ENCODE results near the gene PSMG1. TPM values are rescaled to one million over a fixed set of nuclear protein-coding genes. Genes with fewer than 3 reads are reported as not detected.
A peak's percentile ranks its signal among the peaks of the same experiment; 100 is the strongest.

The PSMG1 gene
- total RNA-seq, 1 experiment from 2014 or later: 78.8 TPM

- no peak for DNase-seq
- Mint-ChIP-seq H3K27ac (no peak overlapping the region), H3K9me3 (no peaks in the 10 kb centered on the region), H3K4me3 (peak overlapping the region in 1 of 2 experiments; percentile 7; a peak in 1 of 5 replicates), H3K27me3 (ENCODE audit: low read depth) (no peaks in the 10 kb centered on the region; the same call in 1 of the 2 replicates), H3K36me3 (ENCODE audit: insufficient read depth in 1 of 3, low read depth in 3 of 3) (peaks cover 21 to 40% (median 33%) of the 10 kb centered on the region in 3 experiments; a peak in 6 of 7 replicates), H3K4me1 (peaks cover 25% of the 10 kb centered on the region in 2 experiments)
- Histone ChIP-seq H3K4ac (ENCODE audit: low read depth, low read length) (no peak overlapping the region), H3K4me1 (ENCODE audit: insufficient read depth, low read length) (0 out of 2 replicates have a peak, but pooled peaks cover 3% of the 10 kb centered on the region), H2BK20ac (ENCODE audit: low read depth, low read length, poor library complexity, severe bottlenecking) (no peak overlapping the region), H3K4me2 (ENCODE audit: insufficient read depth, insufficient read length, low read length) (no peak overlapping the region), H4K5ac (ENCODE audit: insufficient read length, low read depth, low read length) (no peak overlapping the region), H3K18ac (ENCODE audit: insufficient read length, low read depth, low read length) (no peak overlapping the region), H4K91ac (ENCODE audit: insufficient read length, low read depth, low read length) (no peak overlapping the region), H4K8ac (replicated peaks; ENCODE audit: insufficient read length, low read depth, low read length) (no peak overlapping the region), H3K14ac (ENCODE audit: insufficient read depth, low read length) (no peak overlapping the region), H3K27ac (ENCODE audit: insufficient read length, low read depth, low read length) (no peak overlapping the region), H2AFZ (ENCODE audit: low read length) (no peak overlapping the region), H2AK5ac (ENCODE audit: insufficient read length, low read length) (no peak overlapping the region), H3K79me1 (ENCODE audit: insufficient read depth, low read depth, low read length, poor library complexity, severe bottlenecking) (no peaks in the 10 kb centered on the region), H2BK15ac (ENCODE audit: low read depth, low read length) (no peak overlapping the region), H3K23me2 (ENCODE audit: insufficient read length, low read depth, low read length, poor library complexity, severe bottlenecking) (peaks cover 7% of the 10 kb centered on the region), H3K79me2 (ENCODE audit: insufficient read depth, low read length) (no peaks in the 10 kb centered on the region), H2BK5ac (ENCODE audit: insufficient read length, low read length) (no peak overlapping the region), H3K9ac (ENCODE audit: extremely low read depth, insufficient read length, low read length) (no peak overlapping the region), H3K56ac (ENCODE audit: insufficient read length, low read depth, low read length) (no peak overlapping the region), H3K9me3 (ENCODE audit: control insufficient read depth, low read depth, low read length) (no peaks in the 10 kb centered on the region), H2BK120ac (ENCODE audit: low read depth, low read length, poor library complexity, severe bottlenecking) (no peak overlapping the region), H3K27me3 (ENCODE audit: insufficient read depth, low read length) (no peaks in the 10 kb centered on the region), H2BK12ac (ENCODE audit: insufficient read length, low read depth, low read length) (no peak overlapping the region), H3T11ph (ENCODE audit: low read length) (no peak overlapping the region), H3K23ac (ENCODE audit: insufficient read length, low read depth, low read length) (no peak overlapping the region), H4K20me1 (ENCODE audit: control insufficient read depth, insufficient read depth, insufficient read length) (no peaks in the 10 kb centered on the region)
- peak; percentile 48; the same call in 2 of the 3 replicates for TF ChIP-seq CTCF (conservative IDR thresholded peaks at IDR 0.05)
- WGBS (ENCODE audit: extremely low coverage, insufficient read length, low lambda C conversion rate): no CpG with 5 or more reads among the region's 2 CpGs
These were observed 2.7 kb downstream of the PSMG1 start for GRCh38 chr21:39180429-39181019.

Data from H9 (cell line).